GM18517 (cell line): ENCODE data around the gene TBC1D17.

Experiments used
- ATAC-seq: cut with Tn5 transposase; IDR thresholded peaks from one replicate; pipeline ENCODE4 v1.9.1; 2021; ENCODE audit warnings: mild to moderate bottlenecking, moderate library complexity; ENCODE audit not compliant: unreplicated experiment

The TBC1D17 gene

GRCh38 chr19:49860336-49861102, 17.0 kb upstream of the TBC1D17 start:
- ATAC-seq, result no peak

GRCh38 chr19:49861107-49861506, 16.4 kb upstream of the TBC1D17 start:
- ATAC-seq, result no peak

- ATAC-seq, result no peak
Measured at GRCh38 chr19:49861541-49862378, 15.7 kb upstream of the TBC1D17 start.

DNA sequence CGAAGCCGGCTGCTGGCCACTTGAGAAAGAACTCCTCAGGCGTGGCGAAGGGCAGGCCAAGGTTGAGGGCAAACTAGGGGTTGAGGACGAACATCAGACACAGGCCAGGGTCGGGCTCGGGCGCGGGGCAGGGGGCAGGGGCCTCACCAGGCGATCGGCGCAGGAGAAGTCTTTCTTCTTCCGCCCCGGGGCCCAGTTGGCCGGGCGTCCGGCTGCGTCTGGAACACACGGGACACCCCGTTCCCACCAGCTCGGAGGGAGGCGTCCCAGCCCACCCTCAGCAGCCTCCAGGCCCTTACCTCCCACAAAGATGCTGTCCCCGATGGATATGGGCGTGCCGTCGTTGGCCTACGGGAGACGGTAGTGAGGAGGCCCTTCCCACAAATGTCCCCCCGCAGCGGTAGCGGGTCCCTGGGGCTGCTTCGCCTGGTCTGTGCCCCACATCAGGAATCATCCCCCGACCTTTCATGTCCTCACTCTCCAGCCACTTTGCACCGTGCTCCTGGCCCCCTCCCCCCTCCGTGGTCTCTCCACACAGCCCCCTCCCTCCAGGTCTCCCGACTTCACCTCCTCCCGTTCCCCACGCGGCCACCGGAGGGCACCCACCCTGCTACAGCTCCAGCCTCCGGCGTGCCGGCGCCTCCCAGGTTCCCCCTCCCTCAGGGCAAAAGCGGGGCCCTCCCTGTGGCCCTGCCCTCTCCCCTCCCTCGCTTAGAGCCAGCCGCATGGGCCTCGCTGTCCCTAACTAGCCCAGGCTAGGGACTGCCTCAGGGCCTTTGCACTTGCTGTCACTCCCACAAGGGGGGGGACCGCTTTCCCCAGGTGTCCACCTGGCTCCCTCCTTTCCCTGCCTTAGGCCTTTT, 14.9 kb upstream of the TBC1D17 start:
- ATAC-seq, result no peak

DNA sequence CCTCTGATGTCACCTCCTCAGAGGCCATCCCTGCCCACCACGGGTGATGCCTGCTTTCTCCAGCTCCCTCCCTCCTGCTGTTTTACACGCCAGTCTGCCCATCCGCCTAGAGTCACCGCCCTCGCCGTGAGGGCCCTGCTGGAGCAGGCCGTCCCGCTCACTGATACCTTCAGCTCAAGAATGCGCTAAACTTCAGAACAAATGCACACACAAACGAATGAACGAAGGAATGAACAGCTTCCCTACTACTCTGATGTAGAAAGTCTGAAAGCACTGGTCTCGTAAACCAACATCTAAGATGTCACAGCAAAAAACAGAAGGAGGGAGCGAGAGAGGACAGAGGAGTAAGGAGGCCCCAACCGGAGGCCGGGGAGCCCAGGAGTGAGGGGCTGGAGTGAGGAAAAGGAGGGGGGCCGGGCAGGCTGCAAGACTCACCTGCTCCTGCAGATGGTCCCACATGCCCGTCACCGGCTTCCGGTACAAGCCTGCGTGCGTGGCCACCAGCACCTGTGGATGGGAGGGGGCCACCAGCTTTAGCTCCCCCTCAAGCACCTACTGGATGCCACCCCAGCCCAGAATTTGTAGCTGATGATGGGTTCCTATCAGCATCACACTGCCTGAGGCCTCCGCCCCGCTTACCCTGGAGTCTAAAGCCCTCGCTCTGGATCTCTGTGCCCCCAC, 14.1 kb upstream of the TBC1D17 start:
- ATAC-seq, result no peak

GRCh38 chr19:49863935-49864320, 13.6 kb upstream of the TBC1D17 start:
- ATAC-seq, result no peak

- ATAC-seq, result no peak
Measured at GRCh38 chr19:49864890-49865289, 12.6 kb upstream of the TBC1D17 start.

GRCh38 chr19:49866933-49867782, 10.3 kb upstream of the TBC1D17 start, which contains the start of gene PNKP:
Gene PNKP, minus strand, starts transcription at chr19:49867576. Its CDS starts 372 bp downstream, at chr19:49867204.
- peak; percentile 39 for ATAC-seq

GRCh38 chr19:49869009-49869483, 8.5 kb upstream of the TBC1D17 start:
- ATAC-seq, result no peak

DNA sequence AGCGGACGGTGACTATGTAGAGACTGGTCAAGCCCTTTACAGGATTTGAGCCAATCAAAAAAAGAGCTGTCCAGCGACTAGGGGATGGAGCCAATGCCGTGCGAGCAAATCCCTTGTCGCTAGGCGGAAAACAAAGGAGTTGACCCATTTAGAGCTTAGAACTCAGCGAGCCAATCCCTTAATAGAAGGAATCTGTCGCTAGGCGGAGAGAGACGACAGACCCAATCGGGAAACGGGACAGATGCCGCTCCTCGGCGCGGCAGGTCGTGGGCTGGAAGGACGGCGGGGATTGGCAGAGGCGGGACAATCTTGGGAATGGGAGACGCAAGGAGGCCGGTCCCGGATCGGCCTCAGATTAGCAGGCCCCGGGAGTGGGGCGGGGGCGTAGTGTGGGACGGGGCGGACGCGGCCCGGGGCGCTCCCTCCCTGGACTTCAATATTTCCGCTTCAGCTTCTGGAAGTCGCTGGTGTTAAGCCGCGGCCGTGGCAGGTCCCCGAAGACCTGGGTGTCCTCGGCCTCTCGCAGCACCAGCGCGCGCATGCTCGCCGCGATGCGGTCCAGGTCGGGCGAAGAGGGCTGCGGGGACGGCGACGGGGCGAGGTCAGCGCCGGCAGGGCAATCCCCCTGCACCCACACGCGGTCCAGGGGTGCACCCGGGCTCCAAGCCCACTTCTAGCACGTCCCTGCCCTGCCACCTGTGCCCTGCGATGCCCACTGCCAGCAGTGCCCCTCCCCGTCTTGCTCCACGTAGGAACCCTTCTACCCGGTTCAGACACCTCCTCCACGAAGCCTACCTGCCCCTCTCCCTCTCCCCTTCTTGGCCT, 7.8 kb upstream of the TBC1D17 start:
- peak; percentile 81 for ATAC-seq

DNA sequence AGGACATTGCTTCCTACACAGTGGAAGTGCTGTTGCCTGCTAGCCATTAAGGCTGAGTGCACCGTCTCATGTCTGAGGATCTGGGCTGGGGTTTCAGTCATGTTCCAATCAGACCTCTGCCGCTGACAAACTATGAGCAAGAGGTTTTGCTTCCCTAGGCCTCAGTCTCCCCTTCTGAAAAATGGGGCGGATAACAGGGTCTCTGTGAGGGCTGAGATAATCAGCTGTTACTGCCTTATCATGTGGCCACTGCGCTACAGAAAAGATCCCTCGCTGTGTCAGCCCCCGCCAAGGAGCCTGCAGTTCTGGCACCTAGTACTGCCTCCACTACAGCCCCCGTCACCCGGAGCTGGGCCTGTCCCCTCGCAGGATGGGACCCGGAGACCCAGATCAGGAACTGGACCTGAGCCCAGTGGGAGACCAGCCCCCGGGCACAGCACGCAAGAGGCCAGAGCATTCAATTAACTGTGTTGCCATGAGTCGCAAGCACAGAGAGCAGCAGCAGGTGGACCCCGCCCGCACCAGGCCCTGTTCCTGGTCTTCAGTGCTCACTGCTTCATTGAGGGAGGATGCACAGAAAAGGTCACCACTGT, 7.1 kb upstream of the TBC1D17 start:
- no peak for ATAC-seq

- no peak for ATAC-seq
Measured at GRCh38 chr19:49871349-49871985, 6.0 kb upstream of the TBC1D17 start.

GRCh38 chr19:49872245-49873128, 5.0 kb upstream of the TBC1D17 start:
- ATAC-seq, result no peak

- no peak for ATAC-seq
Measured at GRCh38 chr19:49873129-49873521, 4.4 kb upstream of the TBC1D17 start.

GRCh38 chr19:49873834-49874233, 3.7 kb upstream of the TBC1D17 start:
- no peak for ATAC-seq

DNA sequence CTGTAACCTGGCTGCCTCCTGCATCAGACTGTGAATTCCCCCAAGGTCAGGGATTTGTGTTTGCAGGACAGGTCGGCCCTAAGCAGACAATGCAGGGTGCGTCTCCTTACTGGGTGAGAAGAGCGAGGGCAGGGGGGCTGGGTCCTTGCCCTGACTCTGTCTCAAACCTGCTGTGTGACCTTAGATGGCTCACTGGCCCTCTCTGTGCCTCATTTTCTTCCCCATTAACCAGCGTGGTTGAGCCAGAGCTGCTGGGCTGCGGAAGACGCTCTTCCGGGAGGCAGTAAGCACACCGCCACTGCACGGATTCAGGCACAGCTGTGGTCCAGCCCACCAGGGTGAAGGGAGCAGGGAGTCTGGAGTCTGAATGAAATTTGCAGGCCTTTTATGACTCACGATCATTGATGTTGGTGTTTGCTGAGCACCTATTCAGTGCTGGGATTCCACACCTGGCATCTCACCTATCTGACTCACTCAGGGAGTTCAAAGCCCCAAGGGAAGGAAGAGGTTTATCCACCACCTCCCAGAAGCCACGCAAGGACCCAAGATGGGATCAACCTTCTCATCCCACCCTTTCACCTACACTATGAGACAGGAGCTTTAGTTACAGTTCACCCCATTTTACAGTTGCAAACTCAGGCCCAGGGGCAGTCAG, 2.9 kb upstream of the TBC1D17 start:
- ATAC-seq, result no peak
